Measurements from ENCODE around the gene SLU7.

Gene SLU7

DNA sequence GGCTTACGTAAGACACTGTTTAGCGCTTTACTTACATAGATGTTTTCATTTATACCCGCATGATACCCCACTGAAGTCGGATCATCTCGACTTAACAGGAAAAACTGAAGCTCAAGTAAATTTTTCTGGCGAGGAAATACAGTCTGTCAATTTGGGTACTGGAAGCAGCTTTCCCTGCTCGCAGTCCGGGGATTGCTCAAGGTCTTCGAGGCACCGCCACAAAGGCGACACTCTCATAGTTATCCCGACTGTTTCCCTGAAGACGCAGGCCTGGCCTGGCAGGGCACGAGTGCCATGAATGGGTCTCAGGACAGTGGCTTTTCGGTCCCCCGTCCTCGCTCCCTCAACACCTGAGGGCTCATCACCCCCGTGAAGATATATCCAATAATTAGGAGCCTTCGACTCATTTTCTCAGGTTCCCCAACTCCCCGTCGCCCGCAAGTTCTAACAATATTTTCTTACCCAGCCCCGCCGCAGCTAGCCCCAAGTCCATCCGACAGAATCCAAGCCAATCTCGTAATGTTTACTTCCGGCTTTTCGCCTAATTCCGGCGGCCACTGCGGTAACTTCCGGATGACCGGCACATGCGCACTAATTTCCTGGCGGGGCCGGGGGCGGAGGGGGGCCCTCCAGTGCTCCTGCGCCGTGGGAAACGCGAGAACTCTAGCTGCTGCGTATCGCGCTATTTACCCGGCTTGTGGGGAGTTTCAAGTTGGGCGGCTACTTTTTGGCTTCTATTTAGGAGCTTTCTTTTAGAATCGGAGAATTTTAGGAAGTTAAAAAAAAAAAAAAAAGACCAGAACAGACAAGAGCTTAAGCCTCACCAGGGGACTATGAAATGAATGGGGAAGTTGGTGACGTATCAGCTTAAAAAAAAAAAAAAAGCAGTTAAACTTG, at the start of gene SLU7:
Gene SLU7, minus strand, starts transcription at position 521 of the 897 bp plus-strand sequence. CDS start 3,787 bp downstream, outside the sequence.
- DNase-seq (ENCODE audit: low read depth), result peak; percentile 78

DNA sequence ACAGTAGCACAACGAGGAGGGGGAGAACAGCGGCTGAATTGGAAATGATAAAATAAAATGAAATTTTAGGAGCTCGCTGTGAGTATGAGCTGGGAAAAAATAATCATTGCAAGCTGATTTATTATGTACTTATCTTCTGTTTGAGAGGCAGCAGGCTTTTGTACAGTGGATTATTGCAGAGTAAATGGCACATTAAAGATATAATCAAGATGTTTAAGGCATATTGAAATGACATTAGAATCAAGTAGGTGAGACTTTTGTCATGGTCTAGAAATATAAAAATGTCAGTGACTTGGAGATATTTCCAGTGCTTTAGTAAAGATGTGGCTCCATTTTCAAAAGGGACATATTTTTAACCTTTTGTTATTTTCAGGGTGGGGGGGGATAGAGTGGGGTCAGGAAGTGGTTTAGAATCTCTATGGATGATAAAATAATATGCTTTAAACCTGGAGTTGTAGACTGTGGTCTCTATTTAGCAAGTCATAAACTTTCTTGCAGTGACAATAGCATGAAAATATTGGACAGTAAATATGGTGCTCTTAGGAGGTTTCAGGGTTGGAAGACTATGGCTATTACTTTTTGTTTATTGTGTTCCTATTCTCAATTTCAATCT, 49.6 kb upstream of the SLU7 start:
- no peak for DNase-seq (ENCODE audit: low read depth)

DNA sequence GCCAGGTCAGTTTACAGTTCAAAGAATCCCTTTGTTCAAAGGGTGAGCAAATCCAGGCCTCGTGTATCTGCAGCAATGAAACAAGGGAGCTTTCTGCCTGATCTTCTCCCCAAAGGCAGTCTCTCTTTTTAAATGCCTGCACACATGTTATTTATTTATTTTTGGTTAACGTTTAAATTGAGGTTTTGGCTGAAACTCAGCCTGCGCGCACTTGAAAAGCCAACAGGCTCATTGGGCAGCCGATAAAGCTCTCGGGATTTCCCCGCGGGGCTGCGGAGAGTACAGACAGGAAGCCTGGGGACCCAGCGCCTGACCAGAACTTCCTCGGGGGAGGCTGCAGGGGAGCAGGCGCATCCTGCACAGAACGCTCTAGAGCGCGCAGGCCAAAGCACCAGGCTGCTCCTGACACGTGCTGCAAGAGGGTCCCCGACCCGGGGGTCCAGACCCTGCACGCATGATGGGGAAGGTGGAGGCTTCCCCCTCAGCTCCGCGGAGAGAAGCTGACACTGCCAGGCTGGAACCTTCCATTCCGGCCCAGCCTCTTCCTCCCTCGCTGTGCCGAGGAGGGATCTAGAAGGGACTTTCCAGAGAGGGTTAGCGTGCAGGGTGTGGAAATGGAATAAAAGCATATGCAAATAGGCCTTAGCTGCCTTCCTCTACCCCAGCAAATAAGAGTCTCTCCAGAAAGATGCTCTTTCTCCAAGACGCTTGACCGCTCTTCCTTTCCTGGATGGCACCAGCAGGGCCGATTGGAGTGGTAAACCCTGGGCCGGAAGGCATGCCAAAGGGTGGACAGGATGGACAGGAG, 48.9 kb upstream of the SLU7 start:
- DNase-seq (ENCODE audit: low read depth), result no peak

DNA sequence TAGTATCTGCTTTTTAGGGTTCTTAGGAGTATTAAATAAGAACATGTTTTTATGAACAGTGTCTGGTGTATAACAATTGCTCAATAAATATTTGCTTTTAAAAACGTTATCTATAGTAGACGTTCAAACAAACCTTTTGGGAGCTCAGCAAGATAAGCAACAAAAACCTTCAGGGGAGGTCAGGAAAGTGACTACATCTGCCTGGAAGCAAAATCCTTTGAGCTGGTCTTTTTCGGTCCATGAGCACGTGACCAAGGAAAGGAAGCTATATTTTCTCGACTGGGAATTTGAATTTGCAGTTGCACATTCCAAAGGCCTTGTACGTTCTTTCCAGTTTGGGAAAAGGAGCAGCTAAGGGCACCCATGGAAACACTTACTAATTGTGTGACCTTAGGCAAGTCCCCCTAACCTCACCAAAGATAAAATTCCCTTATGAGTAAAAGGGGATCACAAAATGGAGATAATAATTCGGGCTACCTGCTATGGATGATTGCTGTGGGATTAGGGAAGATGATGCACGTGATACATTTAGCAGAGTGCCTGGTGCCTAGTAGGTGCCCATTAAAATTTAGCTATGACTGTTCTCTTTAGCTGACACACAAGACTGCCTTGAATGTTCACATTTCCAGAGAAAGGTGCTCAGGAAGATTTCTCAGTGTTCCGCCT, 48.1 kb upstream of the SLU7 start:
- no peak for DNase-seq (ENCODE audit: low read depth)

DNA sequence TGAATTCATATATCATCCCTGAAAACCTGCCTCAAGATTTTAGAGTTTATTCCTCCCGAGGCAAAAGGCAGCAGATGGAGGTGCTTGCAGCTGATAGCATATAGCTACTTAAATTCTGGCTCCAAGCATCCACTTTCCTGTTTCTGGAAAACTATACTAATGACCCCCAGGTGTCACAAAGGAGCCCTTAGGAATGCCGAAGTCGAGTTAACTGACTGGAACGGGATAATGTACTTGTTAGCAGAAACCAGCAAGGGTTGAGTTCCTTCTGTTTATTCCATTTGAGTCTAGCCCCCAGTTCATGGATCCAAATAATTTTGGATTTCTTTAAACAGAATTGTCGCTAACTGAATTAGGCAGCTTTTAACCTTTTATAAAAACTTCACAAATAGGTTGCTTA, 47.2 kb upstream of the SLU7 start:
- no peak for DNase-seq (ENCODE audit: low read depth)

DNA sequence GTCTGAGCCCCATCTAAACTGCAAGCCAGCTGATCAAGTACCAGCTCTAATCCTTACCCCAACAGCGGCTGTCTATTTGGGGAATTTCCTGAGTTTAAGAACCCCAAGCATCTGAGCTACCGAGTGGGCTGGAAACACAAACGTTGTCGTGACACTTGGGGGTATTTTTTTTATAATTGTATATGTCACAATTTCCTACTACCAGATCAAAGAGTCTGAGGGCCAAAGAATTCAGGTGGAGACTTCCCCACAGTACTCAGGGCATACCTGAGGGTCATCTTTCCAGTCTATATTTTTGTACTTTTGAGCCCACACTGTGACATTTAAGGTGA, 45.6 kb upstream of the SLU7 start:
- DNase-seq (ENCODE audit: low read depth), result no peak

DNA sequence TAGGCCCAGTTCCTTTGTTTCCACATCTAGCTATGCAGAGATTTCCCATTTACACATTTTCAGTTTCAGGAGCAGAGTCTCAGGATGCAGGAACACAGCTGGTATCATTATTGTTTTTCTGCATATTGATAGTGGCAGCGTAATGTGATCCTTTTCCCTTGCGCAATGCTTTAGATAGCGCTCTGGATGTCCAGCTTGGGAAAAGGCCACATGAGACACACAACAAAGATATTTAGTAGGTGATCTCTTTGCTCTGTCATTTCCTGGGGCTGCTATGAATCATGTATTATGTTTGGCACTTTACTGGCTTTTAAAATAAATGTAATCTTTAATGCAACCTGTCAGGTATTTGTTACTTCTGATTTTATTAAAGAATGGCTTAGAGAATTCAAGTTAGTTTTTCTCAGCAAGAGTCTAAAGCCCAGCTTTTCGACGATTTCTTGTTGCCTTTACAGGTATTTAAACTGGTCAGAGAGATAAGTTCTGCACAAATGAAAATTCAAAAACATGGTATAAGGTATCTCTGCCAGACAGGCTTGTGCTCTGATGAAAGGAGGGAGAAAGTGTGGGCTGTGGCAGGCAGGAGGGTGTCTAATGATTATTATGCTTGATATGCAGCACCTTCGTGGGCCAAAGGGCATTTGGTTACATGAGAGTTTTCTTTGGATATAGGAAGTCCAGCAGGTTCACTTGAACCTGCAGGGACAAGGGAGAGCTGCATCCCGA, 45.0 kb upstream of the SLU7 start:
- DNase-seq (ENCODE audit: low read depth), result peak; percentile 78

DNA sequence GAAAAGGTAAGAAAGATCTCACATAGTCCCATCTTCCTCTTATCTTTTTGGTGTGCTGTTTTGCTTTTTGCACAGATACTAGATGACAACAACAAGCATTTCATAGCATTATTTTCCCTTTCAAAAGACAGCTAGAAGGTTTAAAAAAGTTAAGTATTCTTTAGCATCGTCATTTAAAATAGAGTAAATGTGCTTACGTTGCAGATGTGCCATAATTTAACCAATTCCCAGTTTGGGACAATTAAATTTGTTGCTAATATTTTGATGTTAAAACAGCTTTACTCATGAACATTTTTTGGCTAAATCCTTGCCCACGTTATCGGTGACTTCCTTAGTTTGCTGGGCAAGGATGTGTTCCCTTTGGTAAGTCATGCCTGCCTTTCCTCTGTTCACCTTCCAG, 44.3 kb upstream of the SLU7 start:
- no peak for DNase-seq (ENCODE audit: low read depth)

DNA sequence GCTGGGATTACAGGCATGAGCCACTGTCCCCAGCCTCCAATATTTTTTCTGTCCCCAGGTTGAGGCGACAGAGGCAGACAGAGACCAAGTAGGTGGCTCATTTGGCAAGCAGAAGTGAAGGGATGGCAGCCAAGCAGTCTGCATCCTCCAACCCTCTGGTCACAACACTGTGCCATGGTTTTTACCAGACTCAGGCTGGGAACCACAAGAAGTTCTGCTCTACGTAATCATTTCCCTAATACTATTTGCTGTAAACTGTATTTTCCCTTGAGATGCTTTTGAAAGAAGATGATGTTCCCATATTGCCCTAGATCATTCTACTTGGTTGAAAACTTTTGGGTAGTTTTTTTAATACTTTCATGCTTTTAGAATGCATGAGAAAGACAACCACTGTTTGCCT, 43.3 kb upstream of the SLU7 start:
- no peak for DNase-seq (ENCODE audit: low read depth)

DNA sequence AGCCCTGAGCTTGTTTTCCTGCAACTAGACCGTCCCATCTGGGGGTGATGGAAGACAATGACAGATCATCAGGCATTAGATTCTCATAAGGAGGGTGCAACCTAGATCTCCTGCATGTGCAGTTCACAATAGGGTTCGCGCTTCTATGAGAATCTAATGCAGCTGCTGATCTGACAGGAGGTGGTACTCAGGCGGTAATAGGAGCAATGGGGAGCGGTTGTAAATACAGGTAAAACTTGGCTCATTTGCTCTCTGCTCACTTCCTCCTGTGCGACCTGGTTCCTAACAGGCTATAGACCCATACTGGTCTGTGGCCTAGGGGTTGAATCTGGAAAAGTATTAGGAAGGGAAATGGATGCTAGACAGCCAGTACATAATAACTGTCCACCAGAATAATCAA, 42.5 kb upstream of the SLU7 start:
- DNase-seq (ENCODE audit: low read depth), result no peak

DNA sequence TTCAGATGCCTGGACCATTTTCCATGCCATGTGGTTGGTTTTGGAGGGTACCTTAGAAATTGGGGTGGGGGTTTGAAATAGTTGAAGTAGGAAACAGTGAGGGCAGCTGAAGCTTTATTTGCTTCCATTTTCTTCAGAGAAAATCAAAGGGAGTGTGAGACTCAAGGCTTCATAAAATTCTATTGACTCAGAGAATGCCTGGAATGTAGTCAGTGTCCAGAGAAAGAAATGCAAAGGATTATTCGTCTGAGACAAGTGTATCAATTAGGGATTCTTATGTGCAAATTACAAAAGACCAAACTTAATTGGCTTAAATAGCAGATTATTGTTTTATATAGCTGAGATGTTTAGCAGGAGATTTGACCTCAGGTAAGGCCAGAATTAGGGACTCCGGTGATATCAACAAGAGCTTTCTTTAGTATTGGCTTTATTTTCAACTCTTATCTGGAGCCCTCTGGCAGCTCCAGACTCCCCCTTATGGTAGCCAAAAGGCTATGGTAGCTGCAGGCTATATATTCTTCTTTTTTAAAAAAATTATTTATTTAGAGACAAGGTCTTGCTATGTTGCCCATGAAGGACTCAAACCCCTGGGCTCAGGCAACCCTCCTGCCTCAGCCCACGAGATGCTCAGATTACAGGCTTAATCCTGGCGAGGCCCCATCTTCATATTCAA, 41.6 kb upstream of the SLU7 start:
- DNase-seq (ENCODE audit: low read depth), result no peak

DNA sequence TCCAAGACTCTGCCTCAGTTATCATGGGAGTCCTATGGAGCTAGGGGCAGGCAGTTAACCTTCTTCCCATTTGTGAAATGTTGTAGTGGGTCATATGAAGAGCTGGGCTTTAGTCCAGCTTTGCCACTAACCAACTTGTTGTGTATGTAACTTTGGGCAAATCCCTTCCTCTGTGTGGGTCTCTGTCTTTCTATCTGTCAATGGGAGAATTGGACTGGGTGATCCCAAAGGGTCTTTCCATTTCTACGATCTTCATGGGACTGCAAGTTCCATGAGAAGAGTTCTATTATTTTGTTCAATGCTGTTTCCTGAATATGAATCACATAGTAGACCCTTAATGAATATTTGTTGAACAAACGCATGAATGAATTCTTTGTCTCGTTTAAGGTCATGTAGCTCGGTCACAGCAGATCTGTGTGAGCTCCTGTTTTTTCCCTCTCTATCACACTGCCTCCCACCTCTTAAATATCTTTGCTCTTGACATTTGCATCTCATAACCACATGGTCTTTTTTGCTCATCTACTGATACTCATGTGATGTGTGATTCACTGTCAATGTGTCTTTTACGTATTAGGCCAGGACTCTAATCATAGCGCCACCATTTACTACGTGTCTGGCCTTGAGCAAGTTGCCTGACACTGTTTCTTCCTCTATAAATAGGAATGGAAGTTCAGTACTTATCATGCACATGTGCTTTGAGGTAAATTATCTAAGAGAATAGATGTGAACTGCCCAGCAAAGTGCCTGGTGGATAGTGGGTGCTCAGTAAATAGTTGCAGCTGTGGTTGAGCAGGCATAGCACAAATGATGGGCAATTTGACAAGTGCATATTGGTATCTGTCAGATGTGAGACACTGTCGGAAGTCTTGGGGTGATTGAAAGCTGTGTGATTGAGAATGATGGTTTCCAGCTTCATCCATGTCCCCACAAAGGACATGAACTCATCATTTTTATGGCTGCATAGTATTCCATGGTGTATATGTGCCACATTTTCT, 40.2 kb upstream of the SLU7 start:
- no peak for DNase-seq (ENCODE audit: low read depth)

DNA sequence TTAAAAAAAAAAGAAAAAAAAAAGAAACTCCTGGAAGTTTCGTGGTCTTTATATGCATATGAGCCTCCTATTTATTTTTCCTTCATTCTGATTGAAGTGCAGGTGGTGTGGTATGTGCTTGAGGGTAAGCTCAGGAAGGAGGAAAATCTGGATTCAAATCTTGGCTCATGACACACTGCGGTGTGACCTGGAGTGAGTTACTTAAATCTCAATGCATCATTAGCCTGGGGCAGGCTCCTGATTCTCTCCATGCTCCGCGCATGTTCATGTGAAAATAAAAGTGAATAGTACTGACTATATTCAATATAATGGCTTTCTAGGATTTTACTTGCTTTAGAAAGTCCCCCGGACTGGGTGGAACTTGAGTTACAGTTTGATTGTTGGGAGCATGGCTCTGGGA, 38.4 kb upstream of the SLU7 start:
- no peak for DNase-seq (ENCODE audit: low read depth)

DNA sequence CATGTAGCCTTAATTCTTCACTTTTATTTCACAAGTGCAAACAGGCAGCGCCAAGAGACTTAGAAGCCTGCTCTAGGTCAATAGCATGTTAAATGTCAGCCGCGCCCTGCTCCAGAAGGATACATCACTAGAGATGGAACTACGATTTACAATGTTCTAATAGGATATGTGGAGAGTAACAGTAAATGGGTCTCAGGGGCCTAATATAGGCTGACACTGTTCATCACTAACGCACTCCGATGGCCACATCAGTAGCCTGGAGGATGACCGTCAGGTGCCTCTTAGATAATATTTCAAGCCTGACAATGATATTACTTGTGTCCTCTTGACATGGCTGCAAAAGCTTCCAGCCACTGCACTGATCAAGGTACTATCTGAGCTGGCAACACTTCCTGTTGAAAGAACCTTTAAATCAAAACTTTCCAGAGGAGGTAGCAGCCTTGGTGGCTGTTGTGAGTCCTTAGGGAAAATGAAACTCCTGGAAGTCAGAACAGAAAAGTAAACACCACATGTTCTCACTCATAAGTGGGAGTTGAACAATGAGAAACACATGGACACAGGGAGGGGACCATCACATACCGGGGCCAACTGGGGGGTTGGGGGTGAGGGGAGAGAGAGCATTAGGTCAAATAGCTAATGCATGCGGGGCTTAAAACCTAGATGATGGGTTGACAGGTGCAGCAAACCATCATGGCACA, 37.7 kb upstream of the SLU7 start:
- no peak for DNase-seq (ENCODE audit: low read depth)

DNA sequence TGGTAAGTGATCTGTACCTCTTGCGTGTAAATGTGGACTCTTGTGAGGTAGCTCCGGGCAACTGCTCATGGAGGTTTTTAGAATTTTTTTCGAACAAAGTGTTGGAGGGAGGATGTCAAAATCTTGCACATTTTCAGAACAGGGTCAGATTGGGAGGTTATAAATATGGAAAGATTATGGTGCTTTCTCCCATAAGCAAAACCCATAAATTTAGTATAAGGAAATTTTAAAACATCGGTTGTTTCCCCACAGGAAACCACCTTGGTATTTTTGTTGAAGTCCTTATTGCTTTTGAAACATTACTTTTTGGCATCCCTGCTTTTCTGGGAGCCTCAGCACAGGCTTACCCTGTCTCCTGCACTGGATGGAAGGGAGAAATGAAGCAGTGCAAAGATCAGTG, 36.7 kb upstream of the SLU7 start:
- DNase-seq (ENCODE audit: low read depth), result no peak

DNA sequence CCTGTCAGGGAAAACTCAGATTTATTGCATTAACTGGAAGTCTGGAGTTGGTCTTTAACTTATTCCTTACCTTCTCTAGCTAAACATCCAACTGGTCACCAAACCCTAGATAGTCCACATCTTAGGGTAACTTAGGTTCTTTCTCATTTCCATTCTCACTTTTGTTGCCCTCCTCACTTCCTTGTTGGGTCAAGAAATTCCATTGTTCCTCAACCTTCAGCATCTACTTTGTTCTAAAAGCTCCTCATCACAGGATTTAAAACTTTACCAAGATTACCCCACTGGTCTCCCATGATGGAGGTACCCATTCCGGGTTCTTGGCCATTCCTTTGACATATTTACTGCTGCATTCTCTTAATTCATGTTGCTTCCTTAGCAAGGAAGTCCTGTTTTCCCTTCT, 34.9 kb upstream of the SLU7 start:
- no peak for DNase-seq (ENCODE audit: low read depth)

DNA sequence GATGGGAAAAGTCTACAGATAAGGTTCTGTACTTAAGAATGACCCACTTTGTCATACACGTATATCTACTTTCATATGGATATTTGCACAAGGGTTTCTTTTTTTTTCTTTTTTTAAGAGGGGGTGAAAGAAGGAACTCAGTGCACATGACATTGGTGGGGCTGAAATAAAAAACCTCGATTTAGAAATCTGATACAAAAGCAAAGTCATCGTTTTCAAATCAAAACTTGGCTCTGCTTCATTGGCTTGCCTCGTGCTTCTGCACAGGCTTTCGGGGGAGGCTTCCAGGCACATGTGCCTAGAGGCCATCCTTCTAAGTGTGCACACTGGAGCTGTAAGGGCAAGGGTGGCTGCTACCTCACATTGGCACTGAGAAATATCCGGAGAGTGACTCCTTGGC, 33.9 kb upstream of the SLU7 start:
- DNase-seq (ENCODE audit: low read depth), result no peak

DNA sequence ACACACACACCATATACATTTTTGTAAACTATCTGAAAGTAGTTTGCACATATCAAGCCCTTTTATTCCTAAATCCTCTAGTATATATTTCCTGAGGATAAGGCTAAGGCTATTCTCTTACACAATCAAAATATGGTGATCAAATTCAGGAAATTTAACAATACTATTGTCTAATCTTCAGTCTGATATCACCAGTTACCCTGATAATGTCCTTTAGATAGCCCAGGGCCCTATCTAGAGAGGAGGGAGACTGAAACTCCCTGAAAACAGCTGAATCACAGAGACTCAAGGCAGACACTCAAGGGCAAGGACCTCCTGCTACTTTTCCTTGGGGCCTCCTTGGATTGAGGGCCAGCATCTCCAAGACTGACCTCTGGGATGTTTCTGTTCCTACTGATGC, 33.2 kb upstream of the SLU7 start:
- no peak for DNase-seq (ENCODE audit: low read depth)

DNA sequence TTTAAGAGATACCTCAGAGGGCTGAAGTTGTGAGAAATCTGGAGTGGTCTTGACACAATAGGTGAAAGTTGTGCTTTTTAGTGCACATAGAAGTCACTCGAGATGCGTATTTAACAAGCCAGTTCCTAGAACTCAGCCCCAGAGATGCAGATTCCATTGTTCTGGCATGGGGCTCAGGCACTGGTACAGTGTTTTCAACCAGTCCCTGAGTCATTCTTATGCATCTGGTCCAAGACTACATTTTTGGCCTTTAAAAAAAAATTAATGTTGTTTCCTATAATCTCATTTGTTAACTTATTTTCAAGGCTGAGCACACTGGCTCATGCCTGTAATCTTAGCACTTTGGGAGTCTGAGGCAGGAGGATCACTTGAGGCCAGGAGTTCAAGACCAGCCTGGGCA, 32.4 kb upstream of the SLU7 start:
- DNase-seq (ENCODE audit: low read depth), result no peak

Measured in non-pigmented ciliary epithelial cell (primary cell).